RWPE1 (cell line): Measurements from ENCODE around the gene DUS1L.

Experiments
- CTCF ChIA-PET: fragments of 350-600 bp; sonication (Branson Sonifier 250); formaldehyde crosslinking; extraction: SDS; loops from one replicate; lab custom pipeline; 2021; lab: Yijun Ruan, JAX
- POLR2A ChIA-PET: fragments of 400-600 bp; formaldehyde crosslinking; extraction: SDS; loops from one replicate; lab custom pipeline; 2020; ENCODE audit warnings: antibody characterized with exemption; ENCODE audit not compliant: low non-redundant PET; lab: Yijun Ruan, JAX
- DNase-seq: peaks from one replicate; pipeline ENCODE4 v3.0.0; 2012; ENCODE audit warnings: low spot score
- H3K27ac ChIP-seq: fragments of 450-650 bp; 2 replicates; pipeline ENCODE4 v1.5.1; 2017
- CTCF ChIP-seq: fragments of 450-650 bp; conservative IDR thresholded peaks from 2 replicates; pipeline ENCODE4 v1.5.1; 2017; ENCODE audit warnings: low read depth, mild to moderate bottlenecking

The DUS1L gene

GRCh38 chr17:82106688-82107305, 41.2 kb upstream of the DUS1L start:
- H3K27ac ChIP-seq: peak overlapping the region; percentile 96
- ChIA-PET POLR2A (no interaction called here), CTCF (interaction anchor here (0.5 to 0.9 kb wide), 3 partner anchors 10 to 415 kb away, joined by 3 read pairs; partner anchors contain the start of gene RAC3)
- no peak for DNase-seq
- TF ChIP-seq CTCF: no peak

- peak; percentile 55 for TF ChIP-seq CTCF
- CTCF ChIA-PET: interaction anchor here (0.5 to 0.9 kb wide), 6 partner anchors 10 to 415 kb away, joined by 3 to 7 read pairs (median 4); partner anchors contain the start of gene RAC3
- peak overlapping the region; percentile 96 for H3K27ac ChIP-seq
- DNase-seq: peak; percentile 67
- POLR2A ChIA-PET: interaction anchor here (0.7 kb wide), 1 partner anchor 196 kb away, joined by 4 read pairs; no protein-coding TSS in a partner anchor
Observed at GRCh38 chr17:82105882-82106687, 40.5 kb upstream of the DUS1L start.

GRCh38 chr17:82105417-82105881, 39.8 kb upstream of the DUS1L start:
- CTCF ChIA-PET: interaction anchor here (0.6 kb wide), 3 partner anchors 12 to 201 kb away, joined by 4 to 7 read pairs (median 4); no protein-coding TSS in a partner anchor
- no peak for TF ChIP-seq CTCF
- POLR2A ChIA-PET: interaction anchor here (0.7 kb wide), 1 partner anchor 197 kb away, joined by 4 read pairs; no protein-coding TSS in a partner anchor
- H3K27ac ChIP-seq: peak overlapping the region; percentile 96
- no peak for DNase-seq

- H3K27ac ChIP-seq: peak overlapping the region; percentile 96
- ChIA-PET CTCF (interaction anchor here (1.7 kb wide), 1 partner anchor 49 kb away, joined by 8 read pairs; no protein-coding TSS in a partner anchor), POLR2A (interaction anchor here (0.7 kb wide), 1 partner anchor 197 kb away, joined by 4 read pairs; no protein-coding TSS in a partner anchor)
Observed at GRCh38 chr17:82104797-82105416, 39.3 kb upstream of the DUS1L start.

GRCh38 chr17:82103553-82104451, 38.2 kb upstream of the DUS1L start:
- no peak for TF ChIP-seq CTCF
- ChIA-PET POLR2A (no interaction called here), CTCF (interaction anchor here (0.6 to 1.7 kb wide), 2 partner anchors 26 to 50 kb away, joined by 3 to 8 read pairs; no protein-coding TSS in a partner anchor)
- peak; percentile 43 for DNase-seq
- H3K27ac ChIP-seq: peak overlapping the region; percentile 96

More at GRCh38 chr17:82104797-82105416, 39.3 kb upstream of the DUS1L start:
- no peak for TF ChIP-seq CTCF
- DNase-seq: no peak
